Prostate gland (tissue), 2 donors: ENCODE measurements around the gene KHDC3L.

Source experiments
- POLR2A ChIP-seq: fragments of 450-650 bp; IDR thresholded peaks from one replicate; pipeline ENCODE4 v1.6.1; 2016; ENCODE audit warnings: antibody characterized with exemption, mild to moderate bottlenecking
- POLR2AphosphoS5 ChIP-seq: sonication (generic); formaldehyde crosslinking; IDR thresholded peaks from one replicate; pipeline ENCODE4 v1.6.1; 2017; ENCODE audit warnings: antibody characterized with exemption
- TF ChIP-seq, protein P1 (sequence below), 4 experiments: fragments of 200-600 bp in 2 of 4; fragments of 450-650 bp in 2 of 4; sonication (generic) in 2 of 4; IDR thresholded peaks; 1 replicate in 3 of 4; 2 replicates in 1 of 4; pipeline ENCODE4 v1.5.1; 2016 to 2019; ENCODE audit warnings: antibody characterized with exemption in 4 of 4, mild to moderate bottlenecking in 2 of 4, moderate library complexity in 2 of 4

DNA sequence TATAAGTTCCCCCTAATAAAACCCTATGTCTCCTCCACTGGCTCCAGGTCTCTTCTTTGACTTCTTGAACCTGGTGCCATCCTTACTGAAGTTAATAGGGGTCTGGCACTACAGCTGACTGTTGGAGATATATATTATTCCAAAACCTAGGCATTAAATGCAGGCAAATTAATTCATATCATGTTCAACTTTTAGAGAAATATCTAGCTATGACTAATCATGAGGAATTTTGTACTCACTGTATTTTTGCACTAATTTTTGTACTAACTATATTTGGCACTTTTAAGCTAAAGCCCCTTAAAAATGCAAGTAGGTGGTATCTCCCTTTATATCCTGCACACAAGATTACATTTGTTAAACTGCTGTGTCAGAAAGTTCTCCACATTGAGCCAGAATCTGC is 19.3 kb upstream of the KHDC3L start:
- TF ChIP-seq, protein P1, sequence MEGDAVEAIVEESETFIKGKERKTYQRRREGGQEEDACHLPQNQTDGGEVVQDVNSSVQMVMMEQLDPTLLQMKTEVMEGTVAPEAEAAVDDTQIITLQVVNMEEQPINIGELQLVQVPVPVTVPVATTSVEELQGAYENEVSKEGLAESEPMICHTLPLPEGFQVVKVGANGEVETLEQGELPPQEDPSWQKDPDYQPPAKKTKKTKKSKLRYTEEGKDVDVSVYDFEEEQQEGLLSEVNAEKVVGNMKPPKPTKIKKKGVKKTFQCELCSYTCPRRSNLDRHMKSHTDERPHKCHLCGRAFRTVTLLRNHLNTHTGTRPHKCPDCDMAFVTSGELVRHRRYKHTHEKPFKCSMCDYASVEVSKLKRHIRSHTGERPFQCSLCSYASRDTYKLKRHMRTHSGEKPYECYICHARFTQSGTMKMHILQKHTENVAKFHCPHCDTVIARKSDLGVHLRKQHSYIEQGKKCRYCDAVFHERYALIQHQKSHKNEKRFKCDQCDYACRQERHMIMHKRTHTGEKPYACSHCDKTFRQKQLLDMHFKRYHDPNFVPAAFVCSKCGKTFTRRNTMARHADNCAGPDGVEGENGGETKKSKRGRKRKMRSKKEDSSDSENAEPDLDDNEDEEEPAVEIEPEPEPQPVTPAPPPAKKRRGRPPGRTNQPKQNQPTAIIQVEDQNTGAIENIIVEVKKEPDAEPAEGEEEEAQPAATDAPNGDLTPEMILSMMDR (IDR thresholded peaks at IDR 0.05): no peak
- no peak for TF ChIP-seq POLR2A
- no peak for TF ChIP-seq POLR2AphosphoS5
